IMR-90 (cell line): Measurements from ENCODE around the gene RAVER2. TPM values are rescaled to one million over a fixed set of nuclear protein-coding genes. Genes with fewer than 3 reads are reported as not detected.

Experiments used
- ATAC-seq: fragments of 200-7000 bp; cut with Tn5 transposase; 2 replicates; pipeline ENCODE4 v1.9.1; 2020; ENCODE audit warnings: low read depth, mild to moderate bottlenecking, moderate library complexity
- BruUV-seq: library from RNA; stranded (reverse); fragments of 400-500 nt; replicated peaks from 2 replicates; lab custom pipeline; 2021; lab: Mats Ljungman, UMichigan
- CTCF ChIA-PET: fragments of 300-600 bp; formaldehyde crosslinking; extraction: SDS; loops from one replicate; lab custom pipeline; 2021; ENCODE audit warnings: antibody characterized with exemption; lab: Yijun Ruan, JAX
- POLR2A ChIA-PET: fragments of 300-600 bp; sonication (Branson Sonifier 250); formaldehyde crosslinking; loops from one replicate; lab custom pipeline; 2022; ENCODE audit warnings: antibody characterized with exemption; ENCODE audit not compliant: unreplicated experiment; lab: Charles Lee
- DNase-seq: peaks from one replicate; pipeline ENCODE4 v3.0.0; 2013
- H2AFZ ChIP-seq: replicated peaks from 2 replicates; pipeline ENCODE3; 2013; ENCODE audit warnings: low read length, mild to moderate bottlenecking; ENCODE audit not compliant: poor library complexity
- H2AK5ac ChIP-seq: 2 replicates; pipeline ENCODE4 v1.6.1; 2013; ENCODE audit warnings: low read depth, low read length, inconsistent platforms
- H2AK9ac ChIP-seq: replicated peaks from 2 replicates; pipeline ENCODE3; 2013; ENCODE audit warnings: mild to moderate bottlenecking, low read depth, low read length, moderate library complexity; ENCODE audit not compliant: poor library complexity
- H2BK120ac ChIP-seq: 2 replicates; pipeline ENCODE4 v1.6.1; 2013; ENCODE audit warnings: low read depth, low read length, inconsistent platforms
- H2BK15ac ChIP-seq: 3 replicates; pipeline ENCODE4 v1.6.1; 2013; ENCODE audit warnings: low read depth, low read length, inconsistent platforms
- H2BK20ac ChIP-seq: 2 replicates; pipeline ENCODE4 v1.6.1; 2013; ENCODE audit warnings: low read depth, mild to moderate bottlenecking, inconsistent platforms, low read length, moderate library complexity
- H2BK5ac ChIP-seq: 2 replicates; pipeline ENCODE4 v1.6.1; 2013; ENCODE audit warnings: mild to moderate bottlenecking, low read depth, low read length, inconsistent platforms; ENCODE audit not compliant: poor library complexity, severe bottlenecking
- H3K14ac ChIP-seq: replicated peaks from 2 replicates; pipeline ENCODE4 v1.6.1; 2013; ENCODE audit warnings: low read depth, low read length, inconsistent platforms
- H3K18ac ChIP-seq: 2 replicates; pipeline ENCODE4 v1.6.1; 2013; ENCODE audit warnings: low read depth, low read length, control low read depth
- H3K23ac ChIP-seq: 2 replicates; pipeline ENCODE4 v1.6.1; 2013; ENCODE audit warnings: low read depth, low read length, inconsistent platforms
- H3K27ac ChIP-seq: 2 replicates; pipeline ENCODE4 v1.5.1; 2013; ENCODE audit warnings: mild to moderate bottlenecking, control low read depth, low read length; ENCODE audit not compliant: insufficient read depth
- H3K27me3 ChIP-seq: 2 replicates; pipeline ENCODE4 v1.6.1; 2013; ENCODE audit warnings: low read length; ENCODE audit not compliant: control insufficient read depth, insufficient read depth
- H3K36me3 ChIP-seq: 2 replicates; pipeline ENCODE4 v1.6.1; 2013; ENCODE audit warnings: low read length, mixed read lengths; ENCODE audit not compliant: control insufficient read depth, insufficient read depth
- H3K4ac ChIP-seq: 2 replicates; pipeline ENCODE4 v1.6.1; 2013; ENCODE audit warnings: low read depth, low read length, inconsistent platforms
- H3K4me1 ChIP-seq: 2 replicates; pipeline ENCODE4 v1.6.1; 2013; ENCODE audit warnings: low read length, mixed read lengths; ENCODE audit not compliant: control insufficient read depth, insufficient read depth
- H3K4me2 ChIP-seq: 2 replicates; pipeline ENCODE4 v1.6.1; 2013; ENCODE audit warnings: low read depth, mild to moderate bottlenecking, control low read depth, low read length, moderate library complexity
- H3K4me3 ChIP-seq: 2 replicates; pipeline ENCODE4 v1.5.1; 2013; ENCODE audit warnings: low read depth, mild to moderate bottlenecking, control low read depth, low read length, moderate library complexity; ENCODE audit not compliant: insufficient read depth
- H3K56ac ChIP-seq: 2 replicates; pipeline ENCODE4 v1.6.1; 2013; ENCODE audit warnings: low read length, inconsistent platforms; ENCODE audit not compliant: insufficient read depth; ENCODE audit errors: extremely low read depth
- H3K79me1 ChIP-seq, 2 experiments: 2 replicates each; pipeline ENCODE4 v1.6.1; 2013; ENCODE audit warnings: low read length in 2 of 2, inconsistent platforms in 1 of 2, low read depth in 1 of 2
- H3K9ac ChIP-seq: 2 replicates; pipeline ENCODE4 v1.6.1; 2013; ENCODE audit warnings: low read depth, low read length, control low read depth
- H3K9me1 ChIP-seq: 2 replicates; pipeline ENCODE4 v1.6.1; 2013; ENCODE audit warnings: low read length, inconsistent platforms; ENCODE audit not compliant: insufficient read depth
- H3K9me3 ChIP-seq: 2 replicates; pipeline ENCODE4 v1.6.1; 2013; ENCODE audit warnings: low read length; ENCODE audit not compliant: control insufficient read depth, insufficient read depth
- H4K20me1 ChIP-seq: 2 replicates; pipeline ENCODE4 v1.6.1; 2013; ENCODE audit warnings: low read length, inconsistent platforms; ENCODE audit not compliant: insufficient read depth
- H4K5ac ChIP-seq: 2 replicates; pipeline ENCODE4 v1.6.1; 2013; ENCODE audit warnings: mild to moderate bottlenecking, low read depth, low read length, control low read depth
- H4K8ac ChIP-seq, 2 experiments: 2 replicates each; pipeline ENCODE4 v1.6.1; 2013; ENCODE audit warnings: low read depth in 2 of 2, low read length in 2 of 2, control low read depth in 1 of 2, inconsistent platforms in 1 of 2
- H4K91ac ChIP-seq: 2 replicates; pipeline ENCODE4 v1.6.1; 2013; ENCODE audit warnings: low read depth, low read length, inconsistent platforms; ENCODE audit not compliant: insufficient read depth
- BHLHE40 ChIP-seq: fragments of 150-350 bp; IDR thresholded peaks from 2 replicates; pipeline ENCODE4 v1.6.1; 2016; ENCODE audit warnings: mild to moderate bottlenecking, low read depth, low read length
- CEBPB ChIP-seq: IDR thresholded peaks from 2 replicates; pipeline ENCODE4 v1.6.1; 2012; ENCODE audit warnings: low read depth, low read length, improper control_type of control experiment
- CHD1 ChIP-seq: IDR thresholded peaks from 2 replicates; pipeline ENCODE4 v1.6.1; 2012; ENCODE audit warnings: low read depth, low read length, improper control_type of control experiment
- MAFK ChIP-seq: IDR thresholded peaks from 2 replicates; pipeline ENCODE4 v1.6.1; 2012; ENCODE audit warnings: low read depth, low read length, improper control_type of control experiment
- MAZ ChIP-seq: IDR thresholded peaks from 2 replicates; pipeline ENCODE4 v1.6.1; 2012; ENCODE audit warnings: low read depth, mild to moderate bottlenecking, low read length, improper control_type of control experiment, moderate library complexity, borderline replicate concordance
- MXI1 ChIP-seq: IDR thresholded peaks from 2 replicates; pipeline ENCODE4 v1.6.1; 2012; ENCODE audit warnings: low read depth, mild to moderate bottlenecking, low read length, moderate library complexity, borderline replicate concordance
- NFE2L2 ChIP-seq: fragments of 150-350 bp; IDR thresholded peaks from 2 replicates; pipeline ENCODE4 v1.6.1; 2016; ENCODE audit warnings: low read depth, mild to moderate bottlenecking, low read length
- POLR2A ChIP-seq: IDR thresholded peaks from 2 replicates; pipeline ENCODE4 v1.6.1; 2012; ENCODE audit warnings: mild to moderate bottlenecking, low read depth, low read length
- RCOR1 ChIP-seq: IDR thresholded peaks from 2 replicates; pipeline ENCODE4 v1.6.1; 2012; ENCODE audit warnings: mild to moderate bottlenecking, low read length, improper control_type of control experiment; ENCODE audit not compliant: insufficient replicate concordance
- RFX5 ChIP-seq: IDR thresholded peaks from 2 replicates; pipeline ENCODE4 v1.8.0; 2012; ENCODE audit warnings: low read depth, mild to moderate bottlenecking, low read length, moderate library complexity
- SMC3 ChIP-seq: fragments of 150-350 bp; IDR thresholded peaks from 2 replicates; pipeline ENCODE4 v1.6.1; 2016; ENCODE audit warnings: low read depth, mild to moderate bottlenecking, antibody characterized with exemption, low read length, moderate library complexity
- dilution Hi-C: fragments of 300-500 bp; cut with HindIII; formaldehyde crosslinking; loops from one replicate; pipeline ENCODE4 v1.14.3; 2018; ENCODE audit warnings: low sequenced_read_pairs; ENCODE audit not compliant: unreplicated experiment
- in situ Hi-C: fragments of 300-500 bp; cut with MboI; formaldehyde crosslinking; loops from 3 replicates; pipeline ENCODE4 v1.14.3; 2019; ENCODE audit warnings: low sequenced_read_pairs, inconsistent platforms, mixed read lengths
- intact Hi-C: fragments of 100-400 bp; cut with micrococcal nuclease; formaldehyde crosslinking; loops from 2 replicates; pipeline ENCODE4 v1.10.0; 2022
- polyA plus RNA-seq, 3 experiments: library from polyadenylated mRNA; depleted of rRNA; stranded (reverse); fragments of >200 nt; gene quantifications; 2 replicates each; pipeline ENCODE4 v1.2.3, GENCODE V29; 2012; ENCODE audit warnings: low replicate concordance in 1 of 3
- total RNA-seq: library from RNA; depleted of rRNA; stranded (reverse); fragments of >200 nt; gene quantifications from 2 replicates; pipeline ENCODE4 v1.2.3, GENCODE V29; 2012
- TF ChIP-seq, protein P1 (sequence below): fragments of 150-350 bp; IDR thresholded peaks from 2 replicates; pipeline ENCODE4 v1.6.1; 2017; ENCODE audit warnings: mild to moderate bottlenecking, antibody characterized with exemption, low read length, low read depth

RAVER2 gene
- total and polyA plus RNA-seq, 2 of the 4 experiments (the other 2 are of a cell fraction) = 3.7 to 6.1 TPM

GRCh38 chr1:64798872-64799271, 54.0 kb downstream of the RAVER2 start:
- H3K27me3 ChIP-seq = no peaks in the 10 kb centered on the region
- no peak overlapping the region for H3K27ac ChIP-seq
- no peak overlapping the region for H3K4me2 ChIP-seq
- intact Hi-C loops = no loop called here
- H3K36me3 ChIP-seq = no peaks in the 10 kb centered on the region
- no peaks in the 10 kb centered on the region for H3K79me1 ChIP-seq
- H3K9ac ChIP-seq = no peak overlapping the region
- ChIA-PET POLR2A (no interaction called here), CTCF (interaction anchor here (0.6 kb wide), 1 partner anchor 281 kb away, joined by 5 read pairs; no protein-coding TSS in a partner anchor)
- no peak overlapping the region for H2BK20ac ChIP-seq
- ATAC-seq (no peak), DNase-seq (no peak)
- H2BK120ac ChIP-seq = no peak overlapping the region
- H2AFZ ChIP-seq = no peak overlapping the region
- dilution Hi-C loops = no loop called here
- no peak overlapping the region for H3K4ac ChIP-seq
- H3K4me1 ChIP-seq = no peaks in the 10 kb centered on the region
- TF ChIP-seq RFX5 (no peak), BHLHE40 (no peak), CHD1 (no peak), CEBPB (no peak), RCOR1 (no peak), MAFK (no peak), NFE2L2 (no peak), SMC3 (no peak), MAZ (no peak), POLR2A (no peak), MXI1 (no peak)
- TF ChIP-seq, protein P1, sequence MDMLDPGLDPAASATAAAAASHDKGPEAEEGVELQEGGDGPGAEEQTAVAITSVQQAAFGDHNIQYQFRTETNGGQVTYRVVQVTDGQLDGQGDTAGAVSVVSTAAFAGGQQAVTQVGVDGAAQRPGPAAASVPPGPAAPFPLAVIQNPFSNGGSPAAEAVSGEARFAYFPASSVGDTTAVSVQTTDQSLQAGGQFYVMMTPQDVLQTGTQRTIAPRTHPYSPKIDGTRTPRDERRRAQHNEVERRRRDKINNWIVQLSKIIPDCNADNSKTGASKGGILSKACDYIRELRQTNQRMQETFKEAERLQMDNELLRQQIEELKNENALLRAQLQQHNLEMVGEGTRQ = no peak
- H2AK5ac ChIP-seq = no peak overlapping the region
- H3K18ac ChIP-seq = no peak overlapping the region
- BruUV-seq = no TSS peak
- H4K20me1 ChIP-seq = no peaks in the 10 kb centered on the region
- H3K9me3 ChIP-seq = no peaks in the 10 kb centered on the region
- H2BK5ac ChIP-seq = no peak overlapping the region
- H4K5ac ChIP-seq = no peak overlapping the region
- no peaks in the 10 kb centered on the region for H3K9me1 ChIP-seq
- in situ Hi-C loops = no loop called here
- no peak overlapping the region for H3K4me3 ChIP-seq
- no peak overlapping the region for H2BK15ac ChIP-seq
- H4K91ac ChIP-seq = no peak overlapping the region
- no peak overlapping the region for H3K23ac ChIP-seq
- H3K14ac ChIP-seq = no peak overlapping the region
- H4K8ac ChIP-seq = no peak overlapping the region
- no peak overlapping the region for H2AK9ac ChIP-seq
- H3K56ac ChIP-seq = no peak overlapping the region
